ENCODE measurements around the gene ARID1B.

Gene ARID1B

GRCh38 chr6:156873654-156874380 is 96.6 kb downstream of the ARID1B start:
- no peak overlapping the region for H3K9ac ChIP-seq (ENCODE audit: low read length)
- no peaks in the 10 kb centered on the region for H3K9me3 ChIP-seq (ENCODE audit: control insufficient read depth, low read length)
- H3K36me3 ChIP-seq (ENCODE audit: control insufficient read depth, insufficient read depth, low read length, severe bottlenecking): no peaks in the 10 kb centered on the region
- DNase-seq (ENCODE audit: low read depth): no peak
- H3K4me3 ChIP-seq (ENCODE audit: low read length): no peak overlapping the region
- H3K4me1 ChIP-seq (ENCODE audit: control insufficient read depth, insufficient read depth, low read length): peaks cover 11% of the 10 kb centered on the region
- H3K27me3 ChIP-seq (replicated peaks; ENCODE audit: control insufficient read depth, insufficient read depth, low read length): no peaks in the 10 kb centered on the region

GRCh38 chr6:156875062-156875461 is 97.9 kb downstream of the ARID1B start:
- H3K27me3 ChIP-seq (replicated peaks; ENCODE audit: control insufficient read depth, insufficient read depth, low read length): no peaks in the 10 kb centered on the region
- no peak overlapping the region for H3K4me3 ChIP-seq (ENCODE audit: low read length)
- H3K4me1 ChIP-seq (ENCODE audit: control insufficient read depth, insufficient read depth, low read length): peaks cover 11% of the 10 kb centered on the region
- H3K9me3 ChIP-seq (ENCODE audit: control insufficient read depth, low read length): no peaks in the 10 kb centered on the region
- H3K9ac ChIP-seq (ENCODE audit: low read length): no peak overlapping the region
- no peak for DNase-seq (ENCODE audit: low read depth)
- H3K36me3 ChIP-seq (ENCODE audit: control insufficient read depth, insufficient read depth, low read length, severe bottlenecking): no peaks in the 10 kb centered on the region

GRCh38 chr6:156876302-156876701 is 99.1 kb downstream of the ARID1B start:
- H3K9ac ChIP-seq (ENCODE audit: low read length): no peak overlapping the region
- H3K36me3 ChIP-seq (ENCODE audit: control insufficient read depth, insufficient read depth, low read length, severe bottlenecking): no peaks in the 10 kb centered on the region
- no peak overlapping the region for H3K4me3 ChIP-seq (ENCODE audit: low read length)
- H3K9me3 ChIP-seq (ENCODE audit: control insufficient read depth, low read length): no peaks in the 10 kb centered on the region
- H3K27me3 ChIP-seq (replicated peaks; ENCODE audit: control insufficient read depth, insufficient read depth, low read length): no peaks in the 10 kb centered on the region
- peaks cover 16% of the 10 kb centered on the region for H3K4me1 ChIP-seq (ENCODE audit: control insufficient read depth, insufficient read depth, low read length)
- DNase-seq (ENCODE audit: low read depth): no peak

- no peaks in the 10 kb centered on the region for H3K9me3 ChIP-seq (ENCODE audit: control insufficient read depth, low read length)
- H3K36me3 ChIP-seq (ENCODE audit: control insufficient read depth, insufficient read depth, low read length, severe bottlenecking): no peaks in the 10 kb centered on the region
- H3K9ac ChIP-seq (ENCODE audit: low read length): no peak overlapping the region
- no peak overlapping the region for H3K4me3 ChIP-seq (ENCODE audit: low read length)
- peaks cover 16% of the 10 kb centered on the region for H3K4me1 ChIP-seq (ENCODE audit: control insufficient read depth, insufficient read depth, low read length)
- no peaks in the 10 kb centered on the region for H3K27me3 ChIP-seq (replicated peaks; ENCODE audit: control insufficient read depth, insufficient read depth, low read length)
- DNase-seq (ENCODE audit: low read depth): no peak
Observed at GRCh38 chr6:156877126-156877863, 100.1 kb downstream of the ARID1B start.

GRCh38 chr6:156878681-156879080 is 101.5 kb downstream of the ARID1B start:
- no peaks in the 10 kb centered on the region for H3K27me3 ChIP-seq (replicated peaks; ENCODE audit: control insufficient read depth, insufficient read depth, low read length)
- H3K9me3 ChIP-seq (ENCODE audit: control insufficient read depth, low read length): no peaks in the 10 kb centered on the region
- H3K36me3 ChIP-seq (ENCODE audit: control insufficient read depth, insufficient read depth, low read length, severe bottlenecking): no peaks in the 10 kb centered on the region
- H3K4me3 ChIP-seq (ENCODE audit: low read length): no peak overlapping the region
- no peak for DNase-seq (ENCODE audit: low read depth)
- no peak overlapping the region for H3K9ac ChIP-seq (ENCODE audit: low read length)
- H3K4me1 ChIP-seq (ENCODE audit: control insufficient read depth, insufficient read depth, low read length): peaks cover 16% of the 10 kb centered on the region

- H3K9me3 ChIP-seq (ENCODE audit: control insufficient read depth, low read length): no peaks in the 10 kb centered on the region
- H3K4me1 ChIP-seq (ENCODE audit: control insufficient read depth, insufficient read depth, low read length): peaks cover 16% of the 10 kb centered on the region
- H3K4me3 ChIP-seq (ENCODE audit: low read length): no peak overlapping the region
Observed at GRCh38 chr6:156879186-156879585, 102.0 kb downstream of the ARID1B start.

GRCh38 chr6:156879591-156879990 is 102.4 kb downstream of the ARID1B start:
- Histone ChIP-seq H3K27me3 (replicated peaks; ENCODE audit: control insufficient read depth, insufficient read depth, low read length) (no peaks in the 10 kb centered on the region), H3K36me3 (ENCODE audit: control insufficient read depth, insufficient read depth, low read length, severe bottlenecking) (no peaks in the 10 kb centered on the region), H3K4me1 (ENCODE audit: control insufficient read depth, insufficient read depth, low read length) (peaks cover 16% of the 10 kb centered on the region), H3K9ac (ENCODE audit: low read length) (no peak overlapping the region), H3K4me3 (ENCODE audit: low read length) (no peak overlapping the region), H3K9me3 (ENCODE audit: control insufficient read depth, low read length) (no peaks in the 10 kb centered on the region)
- DNase-seq (ENCODE audit: low read depth): no peak

More at GRCh38 chr6:156879186-156879585, 102.0 kb downstream of the ARID1B start:
- Histone ChIP-seq H3K27me3 (replicated peaks; ENCODE audit: control insufficient read depth, insufficient read depth, low read length) (no peaks in the 10 kb centered on the region), H3K36me3 (ENCODE audit: control insufficient read depth, insufficient read depth, low read length, severe bottlenecking) (no peaks in the 10 kb centered on the region), H3K9ac (ENCODE audit: low read length) (no peak overlapping the region)
- DNase-seq (ENCODE audit: low read depth): no peak

GRCh38 chr6:156880913-156881312 is 103.7 kb downstream of the ARID1B start:
- H3K9ac ChIP-seq (ENCODE audit: low read length): no peak overlapping the region
- DNase-seq (ENCODE audit: low read depth): no peak
- no peaks in the 10 kb centered on the region for H3K9me3 ChIP-seq (ENCODE audit: control insufficient read depth, low read length)
- H3K36me3 ChIP-seq (ENCODE audit: control insufficient read depth, insufficient read depth, low read length, severe bottlenecking): no peaks in the 10 kb centered on the region
- H3K4me1 ChIP-seq (ENCODE audit: control insufficient read depth, insufficient read depth, low read length): peaks cover 16% of the 10 kb centered on the region
- H3K4me3 ChIP-seq (ENCODE audit: low read length): no peak overlapping the region
- no peaks in the 10 kb centered on the region for H3K27me3 ChIP-seq (replicated peaks; ENCODE audit: control insufficient read depth, insufficient read depth, low read length)

GRCh38 chr6:156881687-156882629 is 104.8 kb downstream of the ARID1B start:
- H3K4me3 ChIP-seq (ENCODE audit: low read length): no peak overlapping the region
- no peak overlapping the region for H3K9ac ChIP-seq (ENCODE audit: low read length)
- H3K9me3 ChIP-seq (ENCODE audit: control insufficient read depth, low read length): no peaks in the 10 kb centered on the region
- DNase-seq (ENCODE audit: low read depth): no peak
- peaks cover 15% of the 10 kb centered on the region for H3K4me1 ChIP-seq (ENCODE audit: control insufficient read depth, insufficient read depth, low read length)
- no peaks in the 10 kb centered on the region for H3K27me3 ChIP-seq (replicated peaks; ENCODE audit: control insufficient read depth, insufficient read depth, low read length)
- H3K36me3 ChIP-seq (ENCODE audit: control insufficient read depth, insufficient read depth, low read length, severe bottlenecking): no peaks in the 10 kb centered on the region

- H3K4me1 ChIP-seq (ENCODE audit: control insufficient read depth, insufficient read depth, low read length): peaks cover 14% of the 10 kb centered on the region
- H3K4me3 ChIP-seq (ENCODE audit: low read length): no peak overlapping the region
- H3K36me3 ChIP-seq (ENCODE audit: control insufficient read depth, insufficient read depth, low read length, severe bottlenecking): no peaks in the 10 kb centered on the region
- H3K27me3 ChIP-seq (replicated peaks; ENCODE audit: control insufficient read depth, insufficient read depth, low read length): no peaks in the 10 kb centered on the region
- no peak overlapping the region for H3K9ac ChIP-seq (ENCODE audit: low read length)
- DNase-seq (ENCODE audit: low read depth): no peak
- H3K9me3 ChIP-seq (ENCODE audit: control insufficient read depth, low read length): no peaks in the 10 kb centered on the region
Observed at GRCh38 chr6:156883497-156884252, 106.5 kb downstream of the ARID1B start.
